Gastroesophageal sphincter (tissue), 4 donors: ENCODE data around the gene INSYN2A. TPM values are rescaled to one million over a fixed set of nuclear protein-coding genes. Genes with fewer than 3 reads are reported as not detected.

Source experiments
- ATAC-seq: fragments of 150-250 bp; one replicate; pipeline ENCODE4 v1.9.1; 2016; ENCODE audit warnings: mild to moderate bottlenecking, moderate library complexity
- H3K27ac ChIP-seq, 4 donors: fragments of 200-600 bp; sonication (generic) in 3 of 4; 1 replicate in 3 of 4; 2 replicates in 1 of 4; pipeline ENCODE4 v1.5.1; 2016 to 2019
- H3K27me3 ChIP-seq: fragments of 200-600 bp; sonication (generic); one replicate; pipeline ENCODE4 v1.5.1; 2019
- H3K36me3 ChIP-seq, 2 donors: fragments of 200-600 bp; sonication (generic); one replicate each; pipeline ENCODE4 v1.5.1; 2019; ENCODE audit warnings: control low read depth in 1 of 2
- H3K4me1 ChIP-seq, 3 donors: fragments of 200-600 bp; sonication (generic); 1 replicate in 2 of 3; 2 replicates in 1 of 3; pipeline ENCODE4 v1.5.1; 2016 to 2019; ENCODE audit warnings: control low read depth in 2 of 3
- H3K4me3 ChIP-seq, 2 donors: fragments of 200-600 bp; sonication (generic); one replicate each; pipeline ENCODE4 v1.5.1; 2019; ENCODE audit warnings: mild to moderate bottlenecking in 1 of 2, moderate library complexity in 1 of 2
- H3K9me3 ChIP-seq, 3 donors: fragments of 200-600 bp; sonication (generic); one replicate each; pipeline ENCODE4 v1.5.1; 2017 to 2019; ENCODE audit warnings: control low read depth in 2 of 3
- CTCF ChIP-seq, 4 experiments: fragments of 200-600 bp in 2 of 4; fragments of 450-650 bp in 2 of 4; sonication (generic) in 1 of 4; IDR thresholded peaks; one replicate each; pipeline ENCODE4 v1.5.1; 2017 to 2019; ENCODE audit warnings: antibody characterized with exemption in 4 of 4, mild to moderate bottlenecking in 2 of 4, moderate library complexity in 2 of 4
- EP300 ChIP-seq: sonication (generic); formaldehyde crosslinking; IDR thresholded peaks from one replicate; pipeline ENCODE4 v1.6.1; 2017; ENCODE audit warnings: antibody characterized with exemption, mild to moderate bottlenecking
- POLR2A ChIP-seq, 2 donors: fragments of 450-650 bp; IDR thresholded peaks; one replicate each; pipeline ENCODE4 v1.6.1; 2017; ENCODE audit warnings: antibody characterized with exemption in 2 of 2, mild to moderate bottlenecking in 2 of 2, moderate library complexity in 1 of 2
- POLR2AphosphoS5 ChIP-seq: sonication (generic); formaldehyde crosslinking; IDR thresholded peaks from one replicate; pipeline ENCODE4 v1.6.1; 2017; ENCODE audit warnings: antibody characterized with exemption
- WGBS, 2 donors: methylation state at CpG; one replicate each; pipeline ENCODE4 v1.1.5; 2018; ENCODE audit warnings: low coverage in 1 of 2; 5-methylcytosine and 5-hydroxymethylcytosine counted together
- total RNA-seq, 4 donors: library from RNA; depleted of rRNA; stranded (reverse); fragments of >200 nt; gene quantifications; one replicate each; pipeline ENCODE4 v1.1.0, GENCODE V29; 2016

INSYN2A gene
- total RNA-seq, 4 donors from 2014 or later, result 0.22 to 0.85 (median 0.40) TPM; not detected in 1

DNA sequence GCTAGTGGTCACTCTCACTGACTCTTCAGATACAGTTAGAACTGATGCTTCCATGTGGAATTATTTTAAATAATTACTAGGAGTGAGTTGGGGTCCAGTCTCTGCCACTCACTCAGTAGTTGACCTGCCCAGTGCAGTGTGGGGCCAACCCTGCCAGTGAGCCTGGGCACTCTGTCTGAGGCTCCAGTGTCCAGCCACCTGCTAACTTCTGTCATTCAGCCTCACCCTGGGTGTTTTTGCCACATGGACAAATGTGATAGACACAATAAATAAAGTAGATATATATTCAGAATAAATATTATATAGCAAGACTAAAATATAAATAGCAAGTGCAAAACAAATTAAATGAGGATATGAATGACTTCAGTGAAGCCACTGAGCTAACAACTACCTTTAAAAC is 7.2 kb downstream of the INSYN2A start:
- Histone ChIP-seq H3K9me3 (no peaks in the 10 kb centered on the region), H3K36me3 (peaks cover 0 to 7% of the 10 kb centered on the region in 2 donors)

GRCh38 chr10:127186813-127187212 is 9.6 kb downstream of the INSYN2A start:
- peaks cover 19% of the 10 kb centered on the region for H3K27me3 ChIP-seq
- 72 to 74% methylated on average over 6 to 7 of the region's 7 CpGs for WGBS, 2 donors
- no peaks in the 10 kb centered on the region for H3K4me1 ChIP-seq
- TF ChIP-seq EP300, result no peak
- TF ChIP-seq POLR2A (IDR thresholded peaks at IDR 0.05), result no peak
- TF ChIP-seq POLR2AphosphoS5, result no peak
- TF ChIP-seq CTCF (IDR thresholded peaks at IDR 0.05), result no peak
- H3K36me3 ChIP-seq, result peaks cover 0 to 7% of the 10 kb centered on the region in 2 donors
- no peak overlapping the region for H3K4me3 ChIP-seq
- H3K27ac ChIP-seq, result no peak overlapping the region
- no peaks in the 10 kb centered on the region for H3K9me3 ChIP-seq
- ATAC-seq, result no peak

More for the DNA sequence above, 7.2 kb downstream of the INSYN2A start:
- no peak for TF ChIP-seq POLR2AphosphoS5
- no peak for TF ChIP-seq POLR2A (IDR thresholded peaks at IDR 0.05)
- TF ChIP-seq EP300, result no peak
- no peak for TF ChIP-seq CTCF (IDR thresholded peaks at IDR 0.05)
- H3K27ac ChIP-seq, result no peak overlapping the region
- peaks cover 26% of the 10 kb centered on the region for H3K27me3 ChIP-seq
- H3K4me3 ChIP-seq, result no peak overlapping the region
- ATAC-seq, result no peak
- peaks cover 0 to 2% (median 0%) of the 10 kb centered on the region in 3 donors for H3K4me1 ChIP-seq

GRCh38 chr10:127184582-127184981 is 11.8 kb downstream of the INSYN2A start:
- 80 to 100% methylated on average over 1 to 2 of the region's 2 CpGs for WGBS, 2 donors
- H3K4me1 ChIP-seq, result no peaks in the 10 kb centered on the region
- no peak for ATAC-seq
- peaks cover 0 to 7% of the 10 kb centered on the region in 2 donors for H3K36me3 ChIP-seq
- H3K4me3 ChIP-seq, result no peak overlapping the region
- H3K27ac ChIP-seq, result no peak overlapping the region
- peaks cover 9% of the 10 kb centered on the region for H3K27me3 ChIP-seq
- no peaks in the 10 kb centered on the region for H3K9me3 ChIP-seq
- TF ChIP-seq POLR2A (IDR thresholded peaks at IDR 0.05) (no peak), CTCF (IDR thresholded peaks at IDR 0.05) (no peak), POLR2AphosphoS5 (no peak), EP300 (no peak)

DNA sequence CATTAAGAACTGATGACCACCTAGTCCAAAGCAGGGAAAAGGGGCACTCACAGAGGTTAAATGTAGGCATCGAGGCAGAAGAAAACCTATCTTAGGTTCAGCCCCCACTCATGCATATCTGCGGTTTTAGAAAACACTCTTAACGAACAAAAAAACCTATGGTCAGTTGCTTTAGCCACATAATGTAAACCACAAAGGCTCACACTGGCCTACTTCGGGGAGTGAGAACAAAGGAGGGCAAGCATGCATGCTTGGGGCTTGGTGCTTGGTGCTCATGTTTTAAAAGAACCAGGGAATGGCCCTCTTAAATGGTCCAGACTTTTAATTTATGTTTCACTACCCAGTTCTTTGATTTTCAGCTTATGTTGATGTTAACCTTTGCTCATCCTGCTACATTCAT is 14.2 kb downstream of the INSYN2A start:
- Histone ChIP-seq H3K4me1 (no peaks in the 10 kb centered on the region), H3K4me3 (no peak overlapping the region), H3K9me3 (no peaks in the 10 kb centered on the region), H3K36me3 (peaks cover 0 to 15% of the 10 kb centered on the region in 2 donors), H3K27ac (no peak overlapping the region), H3K27me3 (no peaks in the 10 kb centered on the region)
- TF ChIP-seq POLR2AphosphoS5 (no peak), CTCF (IDR thresholded peaks at IDR 0.05) (no peak), EP300 (no peak), POLR2A (IDR thresholded peaks at IDR 0.05) (no peak)
- no peak for ATAC-seq
- WGBS, 2 donors, result 76 to 90% methylated on average over 2 to 4 of the region's 4 CpGs

DNA sequence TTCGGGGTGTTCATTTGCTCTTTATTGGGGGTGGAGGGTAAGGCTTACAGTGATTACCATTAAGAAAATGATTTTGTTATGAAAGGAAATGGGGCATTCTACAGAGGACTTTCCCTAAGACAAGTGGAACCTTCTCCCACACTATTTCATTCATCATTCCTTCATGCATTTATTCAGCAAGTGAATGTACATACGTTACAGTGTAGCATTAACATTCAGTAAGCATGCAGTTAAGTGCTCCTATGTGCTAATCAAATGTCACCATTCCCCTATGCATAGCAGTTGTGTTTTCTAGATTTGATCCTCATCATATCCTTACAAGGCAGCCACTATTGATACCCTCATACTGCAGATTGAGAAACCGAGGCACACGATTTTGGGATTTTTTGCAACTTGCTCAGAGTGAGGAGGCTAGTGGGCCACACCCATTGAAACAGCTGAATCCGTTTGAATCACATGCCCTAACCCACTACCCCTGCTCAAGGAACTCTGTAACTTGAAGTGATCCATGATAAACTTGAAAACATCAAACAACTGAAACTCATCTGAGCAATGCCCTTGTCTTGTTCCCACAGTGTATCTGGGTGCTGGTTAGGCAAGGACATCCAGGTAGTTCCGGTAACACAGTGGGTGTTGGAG is 16.7 kb downstream of the INSYN2A start:
- H3K36me3 ChIP-seq, result peaks cover 0 to 29% of the 10 kb centered on the region in 2 donors
- H3K27me3 ChIP-seq, result no peaks in the 10 kb centered on the region
- 91 to 96% methylated on average over 6 of the region's 6 CpGs for WGBS, 2 donors
- H3K4me3 ChIP-seq, result no peak overlapping the region
- no peaks in the 10 kb centered on the region for H3K9me3 ChIP-seq
- no peaks in the 10 kb centered on the region for H3K4me1 ChIP-seq
- no peak overlapping the region for H3K27ac ChIP-seq
- ATAC-seq, result no peak
- no peak for TF ChIP-seq POLR2A (IDR thresholded peaks at IDR 0.05)
- TF ChIP-seq POLR2AphosphoS5, result no peak
- TF ChIP-seq CTCF (IDR thresholded peaks at IDR 0.05), result no peak
- TF ChIP-seq EP300, result no peak
